HUES6 (cell line): ENCODE results near the gene EGLN1.
A peak's percentile ranks its signal among the peaks of the same experiment; 100 is the strongest.

Experiments
- H3K27ac ChIP-seq: 2 replicates; pipeline ENCODE4 v1.7.0; 2013; ENCODE audit warnings: low read depth, mild to moderate bottlenecking, low read length, inconsistent platforms
- H3K27me3 ChIP-seq: 2 replicates; pipeline ENCODE4 v1.6.1; 2013; ENCODE audit warnings: low read length; ENCODE audit not compliant: control insufficient read depth, insufficient read depth
- H3K36me3 ChIP-seq: 2 replicates; pipeline ENCODE4 v1.6.1; 2013; ENCODE audit warnings: low read length; ENCODE audit not compliant: control insufficient read depth, insufficient read depth
- H3K4me1 ChIP-seq: 2 replicates; pipeline ENCODE4 v1.6.1; 2013; ENCODE audit warnings: low read length; ENCODE audit not compliant: control insufficient read depth, insufficient read depth
- H3K4me3 ChIP-seq: 2 replicates; pipeline ENCODE4 v1.5.1; 2013; ENCODE audit warnings: low read depth, low read length
- H3K9ac ChIP-seq: one replicate; pipeline ENCODE4 v1.6.1; 2013; ENCODE audit warnings: mild to moderate bottlenecking, low read length
- H3K9me3 ChIP-seq: 2 replicates; pipeline ENCODE4 v1.6.1; 2013; ENCODE audit warnings: low read depth, low read length; ENCODE audit not compliant: control insufficient read depth, insufficient read depth

Gene EGLN1

DNA sequence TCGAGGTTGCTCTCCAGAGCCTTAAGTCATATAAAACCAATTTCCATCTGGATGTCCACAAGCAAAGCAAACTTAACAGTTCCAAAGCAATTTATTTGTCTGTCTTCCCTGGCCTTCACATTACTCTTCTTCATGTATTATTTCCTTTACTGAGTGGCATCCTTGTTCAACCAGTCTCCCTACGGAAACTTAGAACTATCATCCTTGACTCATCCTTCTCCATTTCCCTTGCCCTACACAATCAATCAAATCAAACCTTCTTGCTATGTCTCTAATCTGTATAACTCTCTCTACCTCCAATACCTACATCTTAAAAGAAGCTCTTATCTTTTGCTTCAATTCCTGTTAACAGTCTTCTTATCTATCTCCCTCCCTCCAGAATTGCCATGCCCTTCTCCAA is 25.4 kb downstream of the EGLN1 start:
- Histone ChIP-seq H3K9ac (no peak overlapping the region), H3K4me1 (peaks cover 14% of the 10 kb centered on the region), H3K27ac (no peak overlapping the region)

DNA sequence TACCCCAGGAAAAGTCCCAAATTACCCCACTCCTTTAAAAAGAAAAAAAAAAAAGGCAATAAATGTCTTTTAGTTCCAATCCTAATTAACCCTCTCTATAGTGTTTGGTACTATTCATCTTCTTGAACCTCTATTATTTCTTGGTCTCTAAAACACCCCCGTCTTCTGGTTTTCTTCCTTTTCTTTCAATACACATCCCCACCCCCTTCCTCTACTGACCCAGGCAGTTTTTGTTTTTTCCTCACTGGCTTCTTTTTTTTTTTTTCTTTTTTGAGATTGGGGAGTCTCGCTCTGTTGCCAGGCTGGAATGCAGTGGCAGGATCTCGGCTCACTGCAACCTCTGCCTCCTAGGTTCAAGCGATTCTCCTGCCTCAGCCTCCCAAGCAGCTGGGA is 26.1 kb downstream of the EGLN1 start:
- no peaks in the 10 kb centered on the region for H3K27me3 ChIP-seq
- H3K27ac ChIP-seq = no peak overlapping the region
- H3K4me3 ChIP-seq = no peak overlapping the region
- no peaks in the 10 kb centered on the region for H3K9me3 ChIP-seq
- peaks cover 14% of the 10 kb centered on the region for H3K4me1 ChIP-seq
- no peaks in the 10 kb centered on the region for H3K36me3 ChIP-seq
- H3K9ac ChIP-seq = no peak overlapping the region

More for the DNA sequence above, 25.4 kb downstream of the EGLN1 start:
- Histone ChIP-seq H3K4me3 (no peak overlapping the region), H3K9me3 (no peaks in the 10 kb centered on the region), H3K27me3 (no peaks in the 10 kb centered on the region), H3K36me3 (no peaks in the 10 kb centered on the region)

- Histone ChIP-seq H3K9ac (peak overlapping the region; percentile 61), H3K27me3 (no peaks in the 10 kb centered on the region), H3K36me3 (no peaks in the 10 kb centered on the region), H3K9me3 (no peaks in the 10 kb centered on the region), H3K27ac (no peak overlapping the region), H3K4me1 (peaks cover 14% of the 10 kb centered on the region), H3K4me3 (no peak overlapping the region; the same call in 1 of the 2 replicates)
Observed at GRCh38 chr1:231395076-231395997, 26.8 kb downstream of the EGLN1 start.

DNA sequence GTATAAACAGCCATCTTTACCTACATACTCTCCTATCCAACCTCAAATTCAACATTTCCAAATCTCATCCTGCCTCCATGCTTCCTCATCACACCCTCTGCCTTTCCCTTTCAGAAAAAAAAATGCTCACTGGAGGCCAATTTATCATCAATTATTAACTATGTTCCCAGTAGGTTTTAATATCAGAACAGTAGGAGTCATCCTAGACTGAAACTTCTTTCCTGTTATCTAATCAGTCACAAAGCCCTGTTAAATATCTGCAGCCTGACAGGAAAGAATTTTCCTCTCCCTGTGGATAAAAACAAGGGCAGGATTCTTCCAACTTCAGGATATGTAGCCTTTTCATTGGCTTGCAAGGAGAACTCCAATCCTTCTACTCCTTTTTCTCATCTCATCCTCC is 28.4 kb downstream of the EGLN1 start:
- H3K36me3 ChIP-seq = no peaks in the 10 kb centered on the region
- H3K4me1 ChIP-seq = peaks cover 14% of the 10 kb centered on the region

GRCh38 chr1:231392389-231393131 is 29.5 kb downstream of the EGLN1 start:
- Histone ChIP-seq H3K9me3 (no peaks in the 10 kb centered on the region), H3K27ac (no peak overlapping the region), H3K4me3 (no peak overlapping the region), H3K36me3 (no peaks in the 10 kb centered on the region), H3K27me3 (no peaks in the 10 kb centered on the region), H3K4me1 (peaks cover 14% of the 10 kb centered on the region), H3K9ac (no peak overlapping the region)

More for the DNA sequence above, 28.4 kb downstream of the EGLN1 start:
- Histone ChIP-seq H3K9me3 (no peaks in the 10 kb centered on the region), H3K9ac (no peak overlapping the region), H3K4me3 (no peak overlapping the region), H3K27ac (no peak overlapping the region; the same call in 1 of the 2 replicates), H3K27me3 (no peaks in the 10 kb centered on the region)

DNA sequence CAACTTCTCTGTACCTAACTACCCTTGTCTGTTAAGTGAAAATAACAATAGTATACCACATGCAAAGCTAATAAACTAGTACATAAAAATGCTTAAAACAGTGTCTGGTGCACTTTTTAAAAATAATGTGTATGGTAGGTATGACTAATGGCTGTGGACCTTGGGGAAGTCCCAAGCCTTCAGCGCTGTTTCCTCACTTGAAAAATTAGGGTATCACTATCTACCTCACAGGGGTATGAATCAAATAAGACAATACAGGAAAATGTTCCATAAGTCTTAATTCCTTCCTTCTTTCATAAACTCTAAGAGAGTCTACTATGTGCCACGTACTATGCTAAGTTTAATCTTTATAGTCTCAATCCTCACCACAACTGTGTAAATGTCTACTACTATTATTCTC is 32.0 kb downstream of the EGLN1 start:
- Histone ChIP-seq H3K4me3 (no peak overlapping the region), H3K9me3 (no peaks in the 10 kb centered on the region), H3K27me3 (no peaks in the 10 kb centered on the region), H3K9ac (no peak overlapping the region), H3K27ac (no peak overlapping the region), H3K36me3 (no peaks in the 10 kb centered on the region), H3K4me1 (peaks cover 5% of the 10 kb centered on the region)

DNA sequence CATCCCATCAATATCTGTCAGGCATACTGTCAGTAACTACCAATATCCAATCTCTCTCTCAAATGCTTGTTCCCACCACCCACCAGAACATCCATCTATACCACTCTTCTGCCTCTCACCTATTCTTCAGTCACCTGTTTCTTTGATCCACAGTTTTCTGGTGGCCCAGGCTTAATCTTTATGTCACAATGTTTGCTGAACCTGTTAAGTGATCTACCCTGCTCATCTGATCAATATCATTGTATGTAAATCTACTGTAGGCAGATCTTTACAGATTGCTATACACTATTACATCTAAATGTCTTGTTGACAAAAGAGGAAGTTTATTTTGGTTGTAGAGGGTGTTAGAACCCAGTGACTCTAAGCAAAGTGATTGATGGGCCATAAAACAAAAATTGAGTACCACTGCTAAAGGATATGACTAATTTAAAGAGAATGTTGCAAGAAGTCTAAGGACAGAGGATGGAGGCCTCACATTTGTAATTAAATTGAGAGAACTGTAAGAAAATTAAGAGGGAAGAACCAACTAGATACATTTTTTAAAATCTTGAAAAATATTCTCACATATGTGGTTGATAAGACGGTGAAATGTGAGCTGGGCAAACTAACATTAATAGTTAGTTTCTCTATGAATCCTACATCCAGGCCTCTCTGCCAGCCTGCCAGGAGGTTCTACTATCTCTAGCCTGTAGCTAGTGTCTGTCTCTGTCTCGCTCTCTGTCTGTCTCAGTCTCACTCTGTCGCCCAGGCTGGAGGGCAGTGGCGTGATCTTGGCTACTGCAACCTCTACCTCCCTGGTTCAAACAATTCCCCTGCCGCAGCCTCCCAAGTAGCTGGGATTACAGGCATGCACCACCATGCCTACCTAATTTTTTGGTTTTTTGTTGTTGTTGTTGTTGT is 34.1 kb downstream of the EGLN1 start:
- Histone ChIP-seq H3K4me1 (no peaks in the 10 kb centered on the region), H3K27me3 (no peaks in the 10 kb centered on the region), H3K4me3 (no peak overlapping the region), H3K36me3 (no peaks in the 10 kb centered on the region), H3K9ac (no peak overlapping the region), H3K27ac (no peak overlapping the region), H3K9me3 (no peaks in the 10 kb centered on the region)

- no peaks in the 10 kb centered on the region for H3K36me3 ChIP-seq
- H3K9me3 ChIP-seq = no peaks in the 10 kb centered on the region
- no peak overlapping the region for H3K4me3 ChIP-seq
- no peaks in the 10 kb centered on the region for H3K27me3 ChIP-seq
- H3K27ac ChIP-seq = no peak overlapping the region
- H3K4me1 ChIP-seq = no peaks in the 10 kb centered on the region
- no peak overlapping the region for H3K9ac ChIP-seq
Observed at GRCh38 chr1:231386466-231386865, 35.6 kb downstream of the EGLN1 start.

DNA sequence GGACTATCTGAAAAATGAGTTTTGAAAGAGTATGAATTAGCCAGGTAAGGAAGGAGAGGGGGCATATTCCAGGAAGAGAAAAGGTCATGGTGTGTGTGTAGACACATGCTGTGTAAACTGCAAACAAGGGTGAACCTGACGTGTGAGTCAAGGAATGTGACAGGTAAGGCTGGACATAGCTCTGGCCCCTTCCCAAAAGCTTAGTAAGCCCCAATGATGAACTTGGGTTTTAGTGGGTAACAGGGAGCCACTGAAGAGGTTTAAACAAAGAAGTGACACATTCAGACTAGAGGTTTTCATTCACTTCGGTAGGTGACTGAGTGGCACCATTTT is 36.7 kb downstream of the EGLN1 start:
- H3K4me1 ChIP-seq = no peaks in the 10 kb centered on the region
- no peaks in the 10 kb centered on the region for H3K27me3 ChIP-seq
- no peaks in the 10 kb centered on the region for H3K9me3 ChIP-seq
- no peak overlapping the region for H3K9ac ChIP-seq
- no peak overlapping the region for H3K4me3 ChIP-seq
- H3K36me3 ChIP-seq = no peaks in the 10 kb centered on the region
- H3K27ac ChIP-seq = no peak overlapping the region

DNA sequence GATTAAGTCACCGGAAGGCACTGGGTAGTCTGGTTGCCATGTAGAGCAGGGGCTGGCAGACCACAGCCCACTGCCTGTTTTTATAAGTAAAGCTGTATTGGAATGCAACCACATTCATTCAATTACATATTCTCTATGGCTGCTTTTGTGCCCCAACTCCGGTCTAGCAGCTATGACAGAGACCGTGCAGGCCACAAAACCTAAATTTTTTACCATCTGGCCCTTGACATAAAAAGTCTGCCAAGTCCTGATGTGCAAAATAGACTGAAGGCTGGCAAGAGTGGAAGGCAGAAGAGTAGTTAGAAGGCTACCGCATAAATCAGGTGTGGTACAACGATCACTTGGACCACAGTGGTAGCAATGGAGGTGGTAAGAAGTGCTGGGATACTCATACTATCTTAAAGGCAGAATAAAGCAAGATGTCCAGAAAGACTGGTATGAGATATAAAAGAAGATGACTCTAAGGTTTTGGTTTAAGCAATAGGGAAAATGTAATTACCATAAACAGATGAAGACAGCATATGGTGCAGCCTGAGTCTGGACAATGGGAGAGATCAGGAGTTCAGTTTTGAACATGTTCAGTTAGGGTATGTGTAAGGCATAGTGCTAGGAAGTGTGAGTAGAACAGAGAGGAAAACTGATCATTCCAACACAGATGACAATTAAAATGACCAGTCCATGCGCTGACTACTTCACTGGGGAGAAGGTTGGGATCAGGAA is 37.2 kb downstream of the EGLN1 start:
- no peak overlapping the region for H3K9ac ChIP-seq
- no peaks in the 10 kb centered on the region for H3K4me1 ChIP-seq
- H3K9me3 ChIP-seq = no peaks in the 10 kb centered on the region
- H3K27ac ChIP-seq = no peak overlapping the region
- H3K36me3 ChIP-seq = no peaks in the 10 kb centered on the region
- H3K4me3 ChIP-seq = no peak overlapping the region
- H3K27me3 ChIP-seq = no peaks in the 10 kb centered on the region
